ENCODE measurements around the gene NMRK2.
A peak's percentile ranks its signal among the peaks of the same experiment; 100 is the strongest.

NMRK2 gene

DNA sequence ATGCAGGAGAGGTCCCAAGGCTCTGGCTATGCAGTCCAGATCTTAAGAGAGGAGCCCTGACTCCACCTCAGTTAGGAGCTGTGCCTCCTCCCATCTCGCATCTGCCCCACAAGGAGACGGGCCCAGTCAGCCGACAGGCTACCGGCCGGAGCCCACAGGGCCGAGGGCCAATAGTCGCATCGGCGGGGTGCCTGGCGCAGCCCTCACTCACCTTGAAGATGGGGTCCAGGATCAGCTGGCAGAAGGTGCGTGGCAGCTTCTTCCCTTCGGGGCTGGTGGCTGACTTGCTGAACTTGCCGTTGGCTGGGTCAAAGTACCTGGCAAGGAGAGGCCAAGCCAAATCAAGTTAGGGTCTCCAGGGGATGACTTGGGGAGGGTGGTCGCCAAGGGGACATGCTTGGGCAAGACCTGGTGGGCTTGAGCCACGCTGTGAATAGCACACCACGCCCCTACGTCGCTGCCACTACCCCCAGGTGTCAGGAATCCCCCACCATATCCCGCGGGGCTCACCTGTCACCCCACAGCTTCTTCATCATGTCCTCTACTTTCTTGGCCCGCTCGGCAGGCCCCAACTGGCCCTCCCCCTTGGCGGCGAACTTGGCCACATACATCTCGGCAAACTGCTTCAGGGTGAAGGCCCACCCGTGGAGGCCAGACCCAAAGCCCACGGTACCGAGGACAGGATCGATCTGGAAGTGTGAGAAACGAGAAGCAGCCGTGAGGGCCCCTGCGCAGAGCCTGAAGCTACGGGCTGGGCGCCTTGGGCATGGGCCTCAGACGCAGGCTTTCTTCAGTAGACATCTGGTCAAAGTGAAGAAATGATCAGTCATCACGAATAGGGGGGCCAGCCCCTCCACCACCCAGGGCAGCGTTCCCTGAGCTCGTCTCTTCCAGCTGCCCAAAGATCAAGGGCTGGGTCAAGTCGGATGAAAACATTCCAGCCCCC, 49.1 kb downstream of the NMRK2 start:
- FAIRE-seq (no peak), DNase-seq (ENCODE audit: low spot score) (no peak)

DNA sequence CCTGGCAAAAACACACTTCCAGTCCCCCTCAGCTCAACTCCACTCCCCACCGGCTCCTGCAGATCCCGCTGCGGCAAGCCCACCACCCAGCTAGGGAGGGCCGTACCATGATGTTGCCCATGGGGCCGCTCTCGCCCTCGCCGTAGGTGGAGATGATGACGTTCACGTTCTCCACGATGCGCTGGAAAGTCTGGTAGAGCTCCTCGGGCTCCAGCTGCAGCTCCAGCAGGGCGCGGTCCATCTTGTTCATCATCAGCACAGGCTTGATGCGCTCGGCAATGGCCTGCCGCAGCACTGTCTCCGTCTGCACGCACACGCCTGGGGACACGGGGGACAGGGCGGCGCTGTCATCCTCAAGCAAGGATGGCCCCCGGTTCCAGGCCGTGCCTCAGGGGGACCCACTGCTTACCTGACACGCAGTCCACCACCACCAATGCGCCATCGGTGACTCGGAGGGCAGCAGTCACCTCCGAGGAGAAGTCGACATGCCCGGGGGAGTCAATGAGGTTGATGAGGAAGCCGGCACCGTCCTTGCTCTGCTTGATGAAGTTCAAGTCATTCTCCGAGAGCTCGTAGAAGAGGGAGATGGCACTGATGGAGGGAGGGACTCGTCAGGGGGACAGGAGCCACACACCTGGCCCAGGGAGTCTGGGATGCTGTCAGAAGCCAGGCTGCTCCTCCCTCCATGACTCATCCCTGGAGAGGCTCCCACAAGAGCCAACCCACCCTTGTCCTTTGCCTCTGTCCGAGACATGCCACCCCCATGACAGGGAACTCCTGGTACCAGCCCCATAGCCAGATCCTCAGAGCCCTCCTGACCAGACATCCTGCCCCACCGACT, 50.1 kb downstream of the NMRK2 start:
- DNase-seq (ENCODE audit: low spot score) (peak; percentile 40), FAIRE-seq (no peak)

DNA sequence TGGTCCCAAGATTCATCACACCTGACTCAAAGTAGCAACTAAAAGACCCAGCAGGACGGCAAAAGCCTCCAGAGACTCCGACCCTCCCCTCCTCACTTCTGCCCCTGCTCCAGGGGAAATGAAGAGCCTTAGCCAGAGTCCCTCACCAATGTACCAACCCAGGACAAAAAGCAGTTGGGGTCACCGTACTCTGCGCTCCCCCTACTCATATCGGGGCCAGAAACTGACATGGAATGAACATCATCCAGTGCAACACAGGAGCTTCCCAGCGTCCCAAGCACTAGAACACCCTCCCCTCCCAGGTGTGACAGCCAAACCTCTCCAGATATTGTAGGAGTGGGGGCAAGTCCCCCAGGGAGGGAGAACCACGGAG, 50.7 kb downstream of the NMRK2 start:
- DNase-seq (ENCODE audit: low spot score) (no peak), FAIRE-seq (no peak)

DNA sequence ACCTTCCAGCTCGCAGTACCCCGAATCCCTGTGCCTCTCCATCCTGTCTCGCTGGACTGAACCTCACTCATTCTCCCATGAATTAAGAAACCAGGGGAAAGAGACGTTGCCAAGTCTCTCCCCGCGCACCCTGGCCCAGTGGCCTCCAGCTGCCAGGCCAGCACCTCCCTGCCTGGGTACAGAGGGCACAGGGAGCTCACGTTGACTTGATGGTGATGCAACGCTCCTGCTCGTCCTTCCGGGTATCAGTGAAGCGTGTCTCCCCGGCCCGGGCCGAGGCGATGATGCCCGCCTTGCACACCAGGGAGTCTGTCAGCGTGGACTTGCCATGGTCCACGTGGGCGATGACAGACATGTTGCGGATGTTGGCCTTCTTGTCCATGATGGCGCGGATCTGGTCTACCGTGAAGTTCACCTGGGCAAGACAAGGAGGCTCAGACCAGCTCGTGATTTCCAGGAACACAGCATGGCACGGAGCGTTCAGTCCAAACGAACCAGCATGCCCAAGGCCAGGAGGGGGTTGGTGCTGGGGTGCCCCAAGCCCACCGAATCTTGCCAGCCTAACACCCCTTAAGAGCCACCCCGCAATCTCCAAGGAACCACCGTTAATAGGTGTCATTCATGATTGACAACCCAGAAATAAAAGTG, 51.2 kb downstream of the NMRK2 start:
- no peak for FAIRE-seq
- DNase-seq (ENCODE audit: low spot score) = no peak

GRCh38 chr19:3984584-3984907, 51.7 kb downstream of the NMRK2 start:
- no peak for FAIRE-seq
- DNase-seq (ENCODE audit: low spot score) = no peak

GRCh38 chr19:3984908-3985642, 52.2 kb downstream of the NMRK2 start, which contains the start of gene EEF2:
TSS of gene EEF2 (minus strand) at chr19:3985463. CDS start at chr19:3985380, 83 bp downstream.
- DNase-seq (ENCODE audit: low spot score) (peak; percentile 88), FAIRE-seq (no peak)

DNA sequence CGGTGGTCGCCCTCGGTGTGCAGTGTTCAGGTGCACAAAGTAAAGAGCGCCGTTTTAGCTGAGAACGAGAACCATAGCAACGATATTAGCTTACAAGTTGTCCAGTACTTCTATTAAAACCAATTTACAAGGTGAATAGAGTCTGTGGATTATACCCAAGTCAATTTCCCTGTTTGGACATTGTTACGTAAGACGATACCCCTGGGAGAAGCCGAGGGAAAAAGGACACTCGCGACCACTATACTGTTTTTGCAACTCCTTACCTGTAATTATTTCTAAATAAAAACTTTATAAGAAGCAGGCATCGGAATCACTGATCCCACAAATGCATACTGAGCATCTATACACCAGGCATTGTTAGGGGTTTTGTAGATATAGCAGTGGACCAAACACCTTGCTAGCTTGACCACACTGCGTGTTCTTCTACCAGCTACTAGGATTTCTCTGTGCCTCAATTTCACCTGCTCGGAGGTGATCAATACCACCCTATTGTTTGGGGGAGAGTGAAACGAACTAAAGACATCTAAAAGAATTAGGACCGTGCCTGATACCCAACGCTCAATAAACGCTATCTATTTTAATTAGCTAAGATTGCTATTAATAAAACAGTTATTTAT, 52.9 kb downstream of the NMRK2 start:
- FAIRE-seq (no peak), DNase-seq (ENCODE audit: low spot score) (no peak)

DNA sequence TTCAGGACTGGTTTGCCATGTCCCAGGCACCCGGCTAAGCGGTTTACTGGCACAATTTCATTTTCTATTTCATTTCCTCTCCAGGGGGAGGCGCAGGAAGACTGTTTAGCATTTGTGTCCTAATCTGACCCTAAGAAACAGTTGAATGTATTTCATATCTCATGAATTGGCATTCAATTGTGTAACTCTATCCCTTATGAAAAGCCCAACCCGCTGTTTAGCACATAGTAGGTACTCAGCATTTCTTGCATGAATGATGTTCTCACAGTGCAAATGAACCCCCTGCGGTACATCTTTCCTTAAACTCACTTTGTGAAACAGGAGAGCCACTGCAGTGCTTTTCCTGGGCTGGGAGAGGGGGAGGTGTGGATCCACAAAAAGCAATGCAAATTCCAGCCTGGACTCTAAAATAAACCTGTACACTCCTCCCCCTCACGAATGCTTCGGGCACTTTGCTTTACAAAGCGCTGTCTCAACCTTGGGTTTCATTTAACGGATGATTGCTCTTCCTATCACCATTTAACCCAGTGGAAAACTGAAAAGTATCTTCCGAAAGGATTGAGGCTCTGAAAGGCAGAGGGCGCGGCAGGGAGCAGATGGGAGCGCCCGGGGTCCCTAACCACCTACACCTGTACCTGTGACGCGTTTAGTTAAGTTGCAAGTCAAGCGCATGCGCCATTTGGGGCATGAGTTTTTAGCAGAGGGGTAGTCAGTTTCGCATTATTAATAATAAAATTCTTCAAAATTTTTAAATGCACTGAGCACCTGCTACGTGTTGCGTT, 53.6 kb downstream of the NMRK2 start:
- peak; percentile 37 for DNase-seq (ENCODE audit: low spot score)
- FAIRE-seq = no peak

DNA sequence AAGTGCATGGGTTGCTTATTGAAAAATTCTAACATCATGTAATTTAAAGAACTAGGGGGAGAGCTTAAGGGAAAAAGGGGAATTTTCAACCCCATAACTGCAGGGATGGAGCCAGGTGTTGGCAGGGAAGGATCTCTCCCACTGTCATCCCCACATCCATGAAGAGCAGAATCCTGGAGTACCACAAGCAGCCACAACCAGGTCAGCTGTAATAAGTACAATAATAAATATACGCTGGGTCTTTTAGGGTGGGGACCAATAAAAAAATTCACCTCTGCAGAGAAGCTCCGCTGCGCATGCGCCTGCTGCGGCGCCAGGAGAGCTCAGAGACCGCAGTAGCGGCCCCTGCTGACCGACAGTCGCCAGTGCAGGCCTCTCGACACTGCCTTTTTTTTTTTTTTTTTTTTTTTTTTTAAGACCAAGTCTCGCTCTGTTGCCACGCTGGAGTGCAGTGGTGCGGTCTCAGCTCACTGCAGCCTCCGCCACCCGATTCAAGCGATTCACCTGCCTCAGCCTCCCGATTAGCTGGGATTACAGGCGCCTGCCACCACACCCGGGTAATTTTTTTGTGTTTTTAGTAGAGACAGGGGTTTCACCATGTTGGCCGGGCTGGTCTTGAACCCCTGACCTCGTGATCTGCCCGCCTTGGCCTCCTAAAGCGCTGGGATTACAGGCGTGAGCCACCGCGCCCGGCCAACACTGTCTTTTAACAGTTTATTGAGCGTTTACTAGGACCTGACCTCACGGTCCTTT, 54.9 kb downstream of the NMRK2 start:
- FAIRE-seq = no peak

DNA sequence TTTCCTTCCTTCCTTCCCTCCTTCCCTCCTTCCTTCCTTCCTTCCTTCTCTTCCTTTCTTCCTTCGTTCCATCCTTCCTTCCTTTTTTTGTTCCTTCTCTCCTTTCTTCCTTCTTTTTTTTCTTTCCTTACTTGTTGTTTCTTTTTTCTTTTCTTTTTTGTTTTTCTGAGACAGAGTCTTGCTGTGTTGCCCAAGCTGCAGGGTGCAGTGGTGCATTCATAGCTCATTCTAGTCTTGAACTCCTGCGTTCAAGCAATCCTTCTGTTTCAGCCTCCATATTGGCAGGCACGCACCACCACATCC, 57.9 kb downstream of the NMRK2 start:
- DNase-seq (ENCODE audit: low spot score) = no peak
- FAIRE-seq = no peak

More for the DNA sequence above, 54.9 kb downstream of the NMRK2 start:
- peak; percentile 79 for DNase-seq (ENCODE audit: low spot score)
